ENCODE measurements around the gene GLYATL1B. TPM values are rescaled to one million over a fixed set of nuclear protein-coding genes. Genes with fewer than 3 reads are reported as not detected.
"Not testable (repeated sequence)": the region's sequence is repeated elsewhere in the genome, so short reads cannot be mapped to it uniquely, and the experiment has no call there.

Gene GLYATL1B
- total and polyA plus RNA-seq, 7 donors: not detected

DNA sequence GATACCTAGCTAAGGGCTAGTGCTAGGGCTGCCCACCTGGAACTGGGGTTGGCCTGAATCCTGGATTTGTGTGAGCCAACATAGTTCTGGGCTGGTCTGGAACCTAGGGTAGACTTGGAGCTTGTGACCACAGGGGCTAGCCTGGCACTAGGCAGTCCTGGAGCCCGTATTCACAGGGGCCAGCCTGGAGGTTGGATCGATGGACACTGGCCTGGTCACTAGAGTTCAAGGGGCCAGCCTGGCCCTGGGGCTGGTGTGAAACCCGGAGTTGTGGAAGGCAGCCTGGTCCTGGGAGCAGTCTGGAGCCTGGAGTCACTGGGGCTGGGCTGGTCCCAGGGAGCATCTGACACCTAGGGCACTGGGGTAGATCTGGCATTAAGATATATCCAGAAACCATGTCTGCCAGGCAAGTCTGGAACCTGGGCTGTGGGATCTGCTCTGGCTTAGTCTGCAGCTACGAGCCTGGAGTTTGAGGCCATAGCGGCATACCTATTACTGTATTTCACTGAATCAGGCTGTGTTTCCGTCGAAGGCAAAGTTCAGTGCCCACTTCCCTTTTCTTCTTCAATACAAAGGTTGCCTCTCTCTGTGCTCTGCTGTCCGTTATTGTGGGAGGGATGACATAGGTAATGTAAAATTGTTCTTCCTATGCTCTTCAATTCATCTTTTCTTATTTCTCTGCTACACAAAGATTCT, 9.1 kb upstream of the GLYATL1B start:
- Histone ChIP-seq H3K9me3 (peaks cover 0 to 2% (median 0%) of the 10 kb centered on the region in 4 donors), H3K36me3 (no peaks in the 10 kb centered on the region), H3K27me3 (peaks cover 0 to 7% (median 0%) of the 10 kb centered on the region in 3 donors), H3K27ac (no peak overlapping the region), H3K4me1 (no peaks in the 10 kb centered on the region), H3K4me3 (no peak overlapping the region)
- 64 to 88% methylated on average over 8 of the region's 8 CpGs for WGBS, 2 donors
- TF ChIP-seq, protein P1, sequence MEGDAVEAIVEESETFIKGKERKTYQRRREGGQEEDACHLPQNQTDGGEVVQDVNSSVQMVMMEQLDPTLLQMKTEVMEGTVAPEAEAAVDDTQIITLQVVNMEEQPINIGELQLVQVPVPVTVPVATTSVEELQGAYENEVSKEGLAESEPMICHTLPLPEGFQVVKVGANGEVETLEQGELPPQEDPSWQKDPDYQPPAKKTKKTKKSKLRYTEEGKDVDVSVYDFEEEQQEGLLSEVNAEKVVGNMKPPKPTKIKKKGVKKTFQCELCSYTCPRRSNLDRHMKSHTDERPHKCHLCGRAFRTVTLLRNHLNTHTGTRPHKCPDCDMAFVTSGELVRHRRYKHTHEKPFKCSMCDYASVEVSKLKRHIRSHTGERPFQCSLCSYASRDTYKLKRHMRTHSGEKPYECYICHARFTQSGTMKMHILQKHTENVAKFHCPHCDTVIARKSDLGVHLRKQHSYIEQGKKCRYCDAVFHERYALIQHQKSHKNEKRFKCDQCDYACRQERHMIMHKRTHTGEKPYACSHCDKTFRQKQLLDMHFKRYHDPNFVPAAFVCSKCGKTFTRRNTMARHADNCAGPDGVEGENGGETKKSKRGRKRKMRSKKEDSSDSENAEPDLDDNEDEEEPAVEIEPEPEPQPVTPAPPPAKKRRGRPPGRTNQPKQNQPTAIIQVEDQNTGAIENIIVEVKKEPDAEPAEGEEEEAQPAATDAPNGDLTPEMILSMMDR (IDR thresholded peaks at IDR 0.05): no peak
- no peak for TF ChIP-seq EP300 (IDR thresholded peaks at IDR 0.05)
- no peak for TF ChIP-seq POLR2A (IDR thresholded peaks at IDR 0.05)
- TF ChIP-seq POLR2AphosphoS5 (IDR thresholded peaks at IDR 0.05): no peak
- intact Hi-C loops (cut with DNase I): no loop called here
- no peak for DNase-seq

DNA sequence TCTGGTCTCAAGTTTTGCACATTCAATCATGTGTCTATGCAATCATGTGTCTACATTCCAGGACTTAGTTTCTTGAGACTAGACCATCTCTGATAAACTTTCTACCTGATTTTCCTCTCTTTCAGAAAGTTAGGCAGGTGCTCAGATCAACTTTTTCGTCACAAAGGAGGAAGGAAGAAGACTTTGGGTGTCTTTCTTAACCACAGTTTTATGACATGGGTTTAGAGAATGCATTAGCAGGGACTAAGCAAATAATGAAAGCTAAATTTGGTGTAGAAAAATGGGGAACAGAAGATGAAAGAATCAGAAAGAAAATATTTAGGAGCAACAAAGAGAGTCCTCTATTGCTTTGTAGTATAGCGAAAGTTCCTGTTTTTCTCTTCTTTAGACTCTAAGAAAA, 7.7 kb upstream of the GLYATL1B start:
- H3K27me3 ChIP-seq: peaks cover 0 to 7% (median 0%) of the 10 kb centered on the region in 3 donors
- intact Hi-C loops (cut with DNase I): no loop called here
- H3K27ac ChIP-seq: no peak overlapping the region
- DNase-seq: no peak
- no peaks in the 10 kb centered on the region for H3K36me3 ChIP-seq
- 48 to 82% methylated on average over 2 of the region's 2 CpGs for WGBS, 2 donors
- no peak overlapping the region for H3K4me3 ChIP-seq
- peaks cover 0 to under 1% (median 0%) of the 10 kb centered on the region in 4 donors for H3K9me3 ChIP-seq
- TF ChIP-seq EP300 (IDR thresholded peaks at IDR 0.05) (no peak), POLR2A (IDR thresholded peaks at IDR 0.05) (no peak), POLR2AphosphoS5 (IDR thresholded peaks at IDR 0.05) (no peak)
- TF ChIP-seq, protein P1 (IDR thresholded peaks at IDR 0.05): no peak
- H3K4me1 ChIP-seq: no peaks in the 10 kb centered on the region

DNA sequence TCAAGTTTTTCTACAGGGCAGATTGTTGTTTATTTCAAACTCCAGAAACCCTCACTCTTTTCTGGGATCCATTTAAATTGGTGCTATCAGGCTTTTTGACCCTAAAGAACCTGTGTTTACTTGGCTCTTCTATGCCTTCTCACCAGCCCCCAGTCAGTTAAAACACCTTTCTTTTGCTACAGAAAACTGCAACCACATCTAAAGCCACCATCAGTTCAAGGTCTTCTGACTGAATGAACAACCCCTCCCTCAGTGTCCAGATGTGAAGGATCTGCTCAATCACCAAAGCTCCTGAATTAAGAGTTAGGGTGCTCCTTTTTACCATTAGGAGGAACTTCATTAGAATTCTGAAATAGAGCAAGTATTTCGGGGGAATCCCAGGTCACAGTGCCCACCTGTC, 7.0 kb upstream of the GLYATL1B start:
- peaks cover 0 to 7% (median 0%) of the 10 kb centered on the region in 3 donors for H3K27me3 ChIP-seq
- no peaks in the 10 kb centered on the region for H3K4me1 ChIP-seq
- no peaks in the 10 kb centered on the region for H3K36me3 ChIP-seq
- intact Hi-C loops (cut with DNase I): no loop called here
- TF ChIP-seq, protein P1 (IDR thresholded peaks at IDR 0.05): no peak
- TF ChIP-seq POLR2A (IDR thresholded peaks at IDR 0.05) (no peak), EP300 (IDR thresholded peaks at IDR 0.05) (no peak), POLR2AphosphoS5 (IDR thresholded peaks at IDR 0.05) (no peak)
- H3K4me3 ChIP-seq: no peak overlapping the region
- DNase-seq: no peak
- no peaks in the 10 kb centered on the region for H3K9me3 ChIP-seq
- WGBS, 2 donors: 90 to 94% methylated on average over 1 of the region's 1 CpG
- H3K27ac ChIP-seq: no peak overlapping the region

DNA sequence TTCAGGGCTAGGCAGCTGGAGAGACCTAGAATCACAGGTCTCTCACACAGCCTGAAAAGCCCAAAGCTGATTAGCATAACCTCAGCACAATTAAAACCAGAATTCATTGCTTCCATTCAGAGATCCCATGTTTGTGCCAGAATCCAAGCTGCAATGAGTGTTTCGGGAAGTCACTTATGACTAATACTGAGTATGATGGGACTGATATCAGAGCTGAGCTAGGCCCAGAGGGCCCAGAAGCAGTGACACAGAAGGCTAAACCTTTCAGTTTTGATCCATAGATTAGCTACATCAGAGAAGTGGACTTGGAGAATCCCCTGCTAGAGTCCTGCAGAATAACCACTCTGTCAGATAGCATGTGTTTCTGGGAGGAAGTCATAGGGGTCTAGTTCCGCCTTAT, 5.7 kb upstream of the GLYATL1B start:
- DNase-seq; intact Hi-C loops (cut with DNase I); H3K36me3 ChIP-seq; H3K4me3 ChIP-seq; H3K27ac ChIP-seq; H3K9me3 ChIP-seq; H3K27me3 ChIP-seq; H3K4me1 ChIP-seq: not testable (repeated sequence)
- 91 to 99% methylated on average over 2 of the region's 2 CpGs for WGBS, 2 donors

DNA sequence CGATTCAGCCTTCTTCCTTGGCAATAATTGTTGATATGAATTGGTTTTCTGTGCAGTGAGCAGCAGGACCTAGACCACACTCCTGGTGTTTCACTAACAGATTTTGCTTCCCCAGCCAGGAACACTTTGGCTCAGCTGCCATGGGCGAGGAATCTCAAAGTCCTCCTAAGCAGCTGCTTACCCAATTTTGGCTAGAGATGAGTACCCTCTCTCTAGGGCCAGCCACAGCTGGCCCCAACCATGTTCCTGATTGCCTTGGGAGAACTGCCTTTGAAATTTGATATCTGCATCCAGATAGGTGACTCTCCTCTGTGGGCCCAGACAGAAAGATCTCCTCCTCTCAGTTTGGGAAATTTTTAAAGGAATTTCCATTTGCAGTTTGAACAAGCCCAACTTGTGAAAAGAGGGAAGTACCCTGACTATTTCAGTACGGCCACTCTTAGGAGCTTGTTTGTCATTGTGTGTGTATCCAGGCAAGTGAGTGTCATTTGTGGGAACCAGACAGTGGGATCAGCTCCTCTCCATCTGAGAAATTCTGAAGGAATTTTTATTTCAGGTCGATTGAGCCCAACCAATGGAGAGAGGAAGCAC, 4.6 kb upstream of the GLYATL1B start:
- DNase-seq; H3K27ac ChIP-seq; H3K27me3 ChIP-seq; H3K9me3 ChIP-seq; intact Hi-C loops (cut with DNase I); H3K4me1 ChIP-seq; H3K36me3 ChIP-seq; H3K4me3 ChIP-seq: not testable (repeated sequence)
- 73 to 79% methylated on average over 4 of the region's 4 CpGs for WGBS, 2 donors

DNA sequence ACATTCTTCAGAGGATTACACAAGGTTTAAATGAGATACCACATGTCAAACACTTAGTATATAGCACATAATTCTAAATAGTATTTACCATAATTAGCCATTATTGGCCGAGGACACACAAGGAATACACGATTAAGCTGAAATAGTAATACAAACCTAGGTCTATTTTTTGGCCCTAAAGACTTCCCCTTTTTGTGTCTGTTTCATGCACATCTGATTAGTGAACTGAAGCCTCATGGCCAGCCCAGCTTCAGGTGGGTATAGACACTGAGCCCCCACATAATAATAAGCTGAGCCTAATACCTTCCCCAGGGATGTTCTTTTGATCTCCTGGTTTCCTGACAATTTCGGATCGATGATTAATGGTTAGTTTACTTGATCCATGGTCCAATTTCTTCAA, 2.1 kb downstream of the GLYATL1B start:
- intact Hi-C loops (cut with DNase I): no loop called here
- H3K4me1 ChIP-seq: no peaks in the 10 kb centered on the region
- TF ChIP-seq, protein P1 (IDR thresholded peaks at IDR 0.05): no peak
- TF ChIP-seq POLR2A (IDR thresholded peaks at IDR 0.05): no peak
- TF ChIP-seq POLR2AphosphoS5 (IDR thresholded peaks at IDR 0.05): no peak
- no peak for TF ChIP-seq EP300 (IDR thresholded peaks at IDR 0.05)
- 75 to 92% methylated on average over 4 of the region's 4 CpGs for WGBS, 2 donors
- DNase-seq: no peak
- no peaks in the 10 kb centered on the region for H3K9me3 ChIP-seq
- no peak overlapping the region for H3K27ac ChIP-seq
- no peaks in the 10 kb centered on the region for H3K27me3 ChIP-seq
- H3K4me3 ChIP-seq: no peak overlapping the region
- H3K36me3 ChIP-seq: no peaks in the 10 kb centered on the region

DNA sequence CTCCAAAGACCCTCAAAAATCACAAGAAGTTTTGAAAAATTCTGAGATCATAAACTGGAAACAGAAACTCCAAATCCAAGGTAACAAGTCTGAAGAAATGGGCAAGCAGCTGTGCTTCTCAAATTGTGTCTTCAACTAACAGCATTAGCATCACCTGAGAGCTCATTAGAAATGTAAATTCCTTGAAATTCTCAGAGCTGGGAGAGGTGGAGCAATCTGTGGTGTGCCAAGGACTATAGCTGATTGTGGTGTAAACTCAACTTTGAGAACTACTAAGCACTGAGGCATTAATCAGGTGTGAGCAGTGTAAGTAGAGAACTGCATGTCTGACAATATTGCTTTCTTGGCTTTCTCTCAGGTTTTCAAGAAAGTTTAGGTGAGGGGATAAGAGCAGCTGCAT, 7.5 kb downstream of the GLYATL1B start:
- H3K4me1 ChIP-seq; H3K36me3 ChIP-seq; intact Hi-C loops (cut with DNase I); H3K27me3 ChIP-seq; H3K27ac ChIP-seq; H3K9me3 ChIP-seq; DNase-seq; H3K4me3 ChIP-seq: not testable (repeated sequence)

DNA sequence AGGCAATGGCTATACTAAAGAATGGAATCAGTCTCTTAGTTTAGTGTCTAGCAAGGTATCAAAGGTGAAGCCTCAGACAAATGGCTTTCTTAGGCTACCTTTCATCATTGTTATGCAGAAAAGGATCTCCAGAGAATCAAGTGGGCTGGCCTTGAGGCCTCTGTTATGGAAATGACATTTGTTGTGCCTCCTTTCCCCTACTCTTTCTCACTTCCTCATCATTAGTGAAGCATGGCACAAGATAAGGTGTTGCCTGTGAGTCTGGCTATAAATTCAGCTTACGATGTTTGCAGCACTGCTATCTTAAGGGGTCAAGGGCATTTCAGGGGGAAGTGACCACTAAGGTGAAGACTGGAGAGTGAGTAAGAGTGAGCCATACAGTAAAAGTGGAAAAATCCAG, 9.1 kb downstream of the GLYATL1B start:
- DNase-seq; intact Hi-C loops (cut with DNase I): not testable (repeated sequence)
- 32 to 59% methylated on average over 1 of the region's 1 CpG for WGBS, 2 donors

More for the DNA sequence above, 9.1 kb downstream of the GLYATL1B start:
- not testable (repeated sequence) for H3K4me1 ChIP-seq, H3K4me3 ChIP-seq, H3K9me3 ChIP-seq, H3K27ac ChIP-seq, H3K36me3 ChIP-seq
- peaks cover 0 to 18% (median 0%) of the 10 kb centered on the region in 3 donors for H3K27me3 ChIP-seq
